Measurements from ENCODE around the gene DSCAML1.

DSCAML1 gene

DNA sequence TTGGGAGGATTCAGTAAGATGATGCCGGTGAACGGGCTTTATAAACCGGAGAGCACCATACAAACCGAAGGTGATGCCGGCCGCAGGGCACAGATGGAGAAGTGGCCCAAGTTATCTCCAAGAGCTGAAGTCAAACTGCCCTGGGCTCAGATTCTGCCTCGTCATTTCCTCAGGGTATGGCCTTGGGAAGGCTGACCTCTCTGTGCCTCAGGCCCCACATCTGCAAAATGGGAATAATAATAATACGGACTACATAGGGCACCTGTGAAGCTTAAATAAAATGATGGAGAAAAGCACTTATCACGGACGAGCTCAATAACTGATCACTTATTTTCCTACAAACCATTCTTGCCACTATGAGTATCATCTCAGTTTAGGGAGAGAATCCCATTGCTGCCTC lies 29.9 kb downstream of the DSCAML1 start:
- Histone ChIP-seq H3K27me3 (ENCODE audit: insufficient read depth, low read length) (0 out of 2 replicates have a peak, but pooled peaks cover 4% of the 10 kb centered on the region), H3K36me3 (ENCODE audit: insufficient read depth, low read length) (no peaks in the 10 kb centered on the region), H3F3A (ENCODE audit: insufficient read depth, low read length) (no peaks in the 10 kb centered on the region), H4K20me1 (ENCODE audit: insufficient read depth, low read length) (no peaks in the 10 kb centered on the region), H3K4me1 (ENCODE audit: insufficient read depth, low read length, severe bottlenecking) (no peaks in the 10 kb centered on the region), H3K4me2 (ENCODE audit: low read length) (no peak overlapping the region), H3K9me3 (ENCODE audit: low read length) (no peaks in the 10 kb centered on the region), H2AFZ (ENCODE audit: low read length) (no peak overlapping the region), H3K27ac (ENCODE audit: low read depth, low read length, poor library complexity, severe bottlenecking) (no peak overlapping the region), H3K9ac (ENCODE audit: low read length) (no peak overlapping the region), H3K4me3 (ENCODE audit: low read depth, low read length, poor library complexity, severe bottlenecking) (no peak overlapping the region), H3K79me2 (ENCODE audit: insufficient read depth, low read length) (no peaks in the 10 kb centered on the region), H3K9me2 (ENCODE audit: low read depth, low read length) (no peaks in the 10 kb centered on the region)
- no peak for TF ChIP-seq CTCF (IDR thresholded peaks at IDR 0.05; ENCODE audit: low read length)
- no peak for TF ChIP-seq EZH2 (IDR thresholded peaks at IDR 0.05; ENCODE audit: borderline replicate concordance, low read length)

GRCh38 chr11:117766576-117766975 lies 30.4 kb downstream of the DSCAML1 start:
- no peak overlapping the region for H3K4me2 ChIP-seq (ENCODE audit: low read length)
- H3K4me3 ChIP-seq (ENCODE audit: low read depth, low read length, poor library complexity, severe bottlenecking), result no peak overlapping the region
- no peaks in the 10 kb centered on the region for H3K4me1 ChIP-seq (ENCODE audit: insufficient read depth, low read length, severe bottlenecking)
- H3K36me3 ChIP-seq (ENCODE audit: insufficient read depth, low read length), result no peaks in the 10 kb centered on the region
- no peak overlapping the region for H3K9ac ChIP-seq (ENCODE audit: low read length)
- no peaks in the 10 kb centered on the region for H4K20me1 ChIP-seq (ENCODE audit: insufficient read depth, low read length)
- H3F3A ChIP-seq (ENCODE audit: insufficient read depth, low read length), result no peaks in the 10 kb centered on the region
- no peaks in the 10 kb centered on the region for H3K9me2 ChIP-seq (ENCODE audit: low read depth, low read length)
- H3K9me3 ChIP-seq (ENCODE audit: low read length), result no peaks in the 10 kb centered on the region
- H3K27me3 ChIP-seq (ENCODE audit: insufficient read depth, low read length), result 0 out of 2 replicates have a peak, but pooled peaks cover 4% of the 10 kb centered on the region
- H3K27ac ChIP-seq (ENCODE audit: low read depth, low read length, poor library complexity, severe bottlenecking), result no peak overlapping the region
- TF ChIP-seq EZH2 (IDR thresholded peaks at IDR 0.05; ENCODE audit: borderline replicate concordance, low read length) (no peak), CTCF (IDR thresholded peaks at IDR 0.05; ENCODE audit: low read length) (no peak)
- no peaks in the 10 kb centered on the region for H3K79me2 ChIP-seq (ENCODE audit: insufficient read depth, low read length)
- no peak overlapping the region for H2AFZ ChIP-seq (ENCODE audit: low read length)

DNA sequence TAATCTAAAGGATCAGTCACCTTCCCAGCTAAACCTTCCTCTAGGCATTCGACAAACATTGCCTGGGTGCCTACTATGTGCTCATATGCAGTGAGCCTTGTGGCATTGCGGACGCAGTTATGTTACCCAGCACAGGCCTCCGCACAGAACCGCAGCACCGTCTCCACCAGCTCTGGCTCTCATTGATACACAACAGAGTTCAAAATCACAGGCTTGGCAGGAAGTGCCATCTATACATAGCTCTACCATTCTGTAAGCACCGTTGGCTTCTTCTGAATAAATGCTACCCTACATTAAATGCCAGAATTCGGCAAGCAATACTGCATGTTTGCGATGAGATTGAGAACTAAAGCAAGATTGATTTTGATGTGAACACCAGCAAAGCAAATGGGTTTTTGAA lies 31.0 kb downstream of the DSCAML1 start:
- no peaks in the 10 kb centered on the region for H3K4me1 ChIP-seq (ENCODE audit: insufficient read depth, low read length, severe bottlenecking)
- H3K27me3 ChIP-seq (ENCODE audit: insufficient read depth, low read length), result 0 out of 2 replicates have a peak, but pooled peaks cover 4% of the 10 kb centered on the region
- H3F3A ChIP-seq (ENCODE audit: insufficient read depth, low read length), result no peaks in the 10 kb centered on the region
- no peak overlapping the region for H2AFZ ChIP-seq (ENCODE audit: low read length)
- no peak overlapping the region for H3K27ac ChIP-seq (ENCODE audit: low read depth, low read length, poor library complexity, severe bottlenecking)
- H3K9ac ChIP-seq (ENCODE audit: low read length), result no peak overlapping the region
- TF ChIP-seq CTCF (IDR thresholded peaks at IDR 0.05; ENCODE audit: low read length) (no peak), EZH2 (IDR thresholded peaks at IDR 0.05; ENCODE audit: borderline replicate concordance, low read length) (no peak)
- no peak overlapping the region for H3K4me3 ChIP-seq (ENCODE audit: low read depth, low read length, poor library complexity, severe bottlenecking)
- no peaks in the 10 kb centered on the region for H4K20me1 ChIP-seq (ENCODE audit: insufficient read depth, low read length)
- no peak overlapping the region for H3K4me2 ChIP-seq (ENCODE audit: low read length)
- no peaks in the 10 kb centered on the region for H3K79me2 ChIP-seq (ENCODE audit: insufficient read depth, low read length)
- no peaks in the 10 kb centered on the region for H3K9me2 ChIP-seq (ENCODE audit: low read depth, low read length)
- H3K9me3 ChIP-seq (ENCODE audit: low read length), result no peaks in the 10 kb centered on the region
- H3K36me3 ChIP-seq (ENCODE audit: insufficient read depth, low read length), result no peaks in the 10 kb centered on the region

All from OCI-LY1 (cell line).